ENCODE data around the gene PMEPA1.

Gene PMEPA1

DNA sequence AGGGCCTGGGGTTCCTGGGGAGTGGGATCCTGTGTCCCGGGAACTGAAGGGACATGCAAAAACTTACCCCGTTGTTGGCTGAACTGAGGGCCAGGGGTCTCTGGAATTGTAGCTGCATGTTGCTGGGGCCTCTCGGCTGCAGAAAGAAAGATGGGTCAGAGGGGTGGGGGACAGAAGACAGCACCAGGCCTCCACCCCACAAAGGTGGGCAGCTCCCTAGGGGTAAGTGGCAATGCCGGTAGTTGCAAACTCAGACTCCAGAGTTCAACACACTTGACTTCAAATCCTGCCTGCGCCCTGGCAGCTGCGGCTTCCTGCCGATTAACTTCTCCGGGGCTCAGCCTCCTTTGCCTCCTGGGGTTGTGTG, 94.4 kb downstream of the PMEPA1 start:
- Histone ChIP-seq H3K27ac (no peak overlapping the region), H3K9me3 (ENCODE audit: severe bottlenecking) (no peaks in the 10 kb centered on the region), H3K27me3 (ENCODE audit: insufficient read depth, low read depth, severe bottlenecking) (no peaks in the 10 kb centered on the region), H3K4me3 (ENCODE audit: low read depth, low read length) (no peak overlapping the region), H3K36me3 (no peaks in the 10 kb centered on the region)
- no peak for DNase-seq
- TF ChIP-seq, protein P1, sequence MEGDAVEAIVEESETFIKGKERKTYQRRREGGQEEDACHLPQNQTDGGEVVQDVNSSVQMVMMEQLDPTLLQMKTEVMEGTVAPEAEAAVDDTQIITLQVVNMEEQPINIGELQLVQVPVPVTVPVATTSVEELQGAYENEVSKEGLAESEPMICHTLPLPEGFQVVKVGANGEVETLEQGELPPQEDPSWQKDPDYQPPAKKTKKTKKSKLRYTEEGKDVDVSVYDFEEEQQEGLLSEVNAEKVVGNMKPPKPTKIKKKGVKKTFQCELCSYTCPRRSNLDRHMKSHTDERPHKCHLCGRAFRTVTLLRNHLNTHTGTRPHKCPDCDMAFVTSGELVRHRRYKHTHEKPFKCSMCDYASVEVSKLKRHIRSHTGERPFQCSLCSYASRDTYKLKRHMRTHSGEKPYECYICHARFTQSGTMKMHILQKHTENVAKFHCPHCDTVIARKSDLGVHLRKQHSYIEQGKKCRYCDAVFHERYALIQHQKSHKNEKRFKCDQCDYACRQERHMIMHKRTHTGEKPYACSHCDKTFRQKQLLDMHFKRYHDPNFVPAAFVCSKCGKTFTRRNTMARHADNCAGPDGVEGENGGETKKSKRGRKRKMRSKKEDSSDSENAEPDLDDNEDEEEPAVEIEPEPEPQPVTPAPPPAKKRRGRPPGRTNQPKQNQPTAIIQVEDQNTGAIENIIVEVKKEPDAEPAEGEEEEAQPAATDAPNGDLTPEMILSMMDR (IDR thresholded peaks at IDR 0.05; ENCODE audit: low read depth, low read length): no peak

DNA sequence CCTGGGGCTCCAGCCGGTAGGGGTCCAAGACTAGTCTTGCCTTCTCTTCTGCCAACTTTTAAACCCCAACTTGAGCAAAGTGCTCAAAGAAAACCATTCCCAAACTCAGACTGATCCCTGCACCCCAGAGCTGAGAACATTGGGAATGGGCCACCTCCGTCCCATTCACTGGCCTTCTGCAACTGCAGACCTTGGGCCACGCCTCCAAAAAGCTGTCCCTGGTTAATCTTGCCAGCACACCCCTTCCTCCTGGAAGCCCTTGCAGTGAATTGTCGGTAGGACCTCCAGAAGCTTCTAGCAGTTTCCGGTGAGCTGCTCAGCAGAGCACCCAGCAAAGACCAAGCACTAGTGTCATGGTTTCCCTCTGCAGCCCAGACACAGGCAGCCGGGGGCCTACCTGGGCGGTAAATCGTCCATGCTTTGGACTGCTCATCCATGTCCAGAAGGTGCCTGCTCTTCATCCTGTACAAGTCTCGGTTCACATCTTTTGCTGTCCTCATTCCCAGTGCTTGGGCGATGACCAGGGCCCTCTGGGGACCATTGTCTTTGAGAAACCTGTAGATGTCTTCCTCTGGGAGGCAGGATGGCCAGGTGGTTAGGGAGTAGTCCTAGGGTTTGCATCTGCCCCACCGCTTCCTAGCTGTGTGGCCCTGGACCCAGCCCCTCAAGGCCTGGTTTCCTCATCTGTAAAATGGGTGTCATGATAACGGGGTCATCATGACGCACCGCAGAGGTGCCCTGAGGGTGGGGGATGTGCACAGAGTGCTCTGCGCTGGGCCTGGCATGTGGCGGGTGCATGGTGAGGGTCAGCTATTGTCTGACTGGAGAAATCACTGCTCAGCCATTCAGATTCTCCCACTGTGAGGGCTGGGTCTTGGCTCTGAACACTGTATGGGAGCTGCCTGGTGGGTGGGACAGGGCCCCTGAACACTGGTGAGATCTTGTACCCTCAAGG, 95.0 kb downstream of the PMEPA1 start:
- Histone ChIP-seq H3K36me3 (no peaks in the 10 kb centered on the region), H3K4me3 (ENCODE audit: low read depth, low read length) (no peak overlapping the region), H3K9me3 (ENCODE audit: severe bottlenecking) (no peaks in the 10 kb centered on the region), H3K27me3 (ENCODE audit: insufficient read depth, low read depth, severe bottlenecking) (no peaks in the 10 kb centered on the region), H3K27ac (no peak overlapping the region)
- DNase-seq: no peak
- TF ChIP-seq, protein P1 (IDR thresholded peaks at IDR 0.05; ENCODE audit: low read depth, low read length): no peak

DNA sequence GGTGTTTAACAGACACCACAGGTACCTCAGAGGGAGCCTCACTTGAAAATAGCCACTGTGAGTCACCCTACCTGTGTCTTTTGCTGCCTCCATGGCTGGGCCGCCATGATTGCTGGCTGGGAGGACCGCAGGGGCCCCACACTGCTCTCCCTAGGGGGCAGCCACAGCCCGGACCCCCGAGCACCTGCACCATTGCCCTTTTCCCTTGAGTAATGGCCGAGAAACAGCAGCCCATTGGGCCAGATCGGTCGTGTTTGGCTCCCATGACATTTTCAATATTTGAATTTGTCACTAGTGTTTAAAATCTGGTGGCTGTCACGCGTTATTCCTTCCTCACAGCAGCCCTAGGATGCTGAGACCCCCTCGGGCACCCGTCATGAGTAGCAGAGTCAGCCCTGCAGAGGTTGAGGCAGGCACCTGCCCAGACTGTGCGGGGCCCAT, 96.3 kb downstream of the PMEPA1 start:
- H3K36me3 ChIP-seq: no peaks in the 10 kb centered on the region
- no peaks in the 10 kb centered on the region for H3K27me3 ChIP-seq (ENCODE audit: insufficient read depth, low read depth, severe bottlenecking)
- no peak for DNase-seq
- no peak overlapping the region for H3K4me3 ChIP-seq (ENCODE audit: low read depth, low read length)
- TF ChIP-seq, protein P1 (IDR thresholded peaks at IDR 0.05; ENCODE audit: low read depth, low read length): no peak
- H3K27ac ChIP-seq: no peak overlapping the region
- H3K9me3 ChIP-seq (ENCODE audit: severe bottlenecking): no peaks in the 10 kb centered on the region

DNA sequence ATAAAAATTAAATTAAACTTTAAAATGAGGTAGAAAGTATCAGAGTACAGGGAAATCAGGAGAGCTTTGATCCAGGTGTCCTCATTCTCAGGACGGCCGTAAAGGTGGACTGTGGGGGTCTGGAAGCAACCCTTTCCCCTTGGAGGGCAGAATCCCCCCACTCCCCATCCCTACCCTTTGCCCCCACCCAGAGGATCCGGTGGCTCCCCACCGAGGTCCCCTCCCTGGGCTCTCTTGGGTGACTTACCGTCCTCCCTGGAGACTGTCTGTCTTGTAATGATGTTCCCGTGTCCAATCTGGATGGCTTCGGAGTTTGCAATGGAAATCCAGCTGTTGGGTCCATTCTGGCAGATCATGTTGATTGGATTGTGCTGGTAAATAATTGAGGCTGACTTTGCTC, 96.9 kb downstream of the PMEPA1 start:
- Histone ChIP-seq H3K27ac (no peak overlapping the region), H3K36me3 (no peaks in the 10 kb centered on the region), H3K9me3 (ENCODE audit: severe bottlenecking) (no peaks in the 10 kb centered on the region), H3K27me3 (ENCODE audit: insufficient read depth, low read depth, severe bottlenecking) (no peaks in the 10 kb centered on the region), H3K4me3 (ENCODE audit: low read depth, low read length) (no peak overlapping the region)
- no peak for DNase-seq
- TF ChIP-seq, protein P1 (IDR thresholded peaks at IDR 0.05; ENCODE audit: low read depth, low read length): no peak

DNA sequence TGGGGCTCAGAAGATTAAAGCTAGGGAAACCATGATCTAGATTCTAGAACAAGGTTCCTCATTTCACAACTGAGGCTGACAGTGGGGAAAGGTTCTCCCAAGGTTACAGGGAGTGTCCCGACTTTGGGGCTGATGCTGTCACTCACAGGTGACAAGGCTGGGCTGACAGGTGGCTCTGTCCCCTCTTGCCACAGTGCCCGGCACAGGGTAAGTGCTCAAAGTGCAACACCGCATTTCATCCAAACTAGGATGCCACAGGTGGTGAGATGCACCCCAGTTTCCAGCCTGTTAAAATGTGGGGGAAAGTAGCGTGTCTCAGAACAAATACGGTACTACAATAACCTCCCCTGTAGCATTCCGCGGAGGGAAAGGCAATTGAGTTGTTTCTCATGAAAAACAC, 97.4 kb downstream of the PMEPA1 start:
- no peak overlapping the region for H3K27ac ChIP-seq
- no peaks in the 10 kb centered on the region for H3K36me3 ChIP-seq
- no peak overlapping the region for H3K4me3 ChIP-seq (ENCODE audit: low read depth, low read length)
- TF ChIP-seq, protein P1 (IDR thresholded peaks at IDR 0.05; ENCODE audit: low read depth, low read length): no peak
- no peaks in the 10 kb centered on the region for H3K27me3 ChIP-seq (ENCODE audit: insufficient read depth, low read depth, severe bottlenecking)
- no peaks in the 10 kb centered on the region for H3K9me3 ChIP-seq (ENCODE audit: severe bottlenecking)
- no peak for DNase-seq
